ENCODE data around the gene ERFL. TPM values are rescaled to one million over a fixed set of nuclear protein-coding genes. Genes with fewer than 3 reads are reported as not detected.

ERFL gene
- total RNA-seq, 1 experiment from 2014 or later = 0.79 TPM

Small RNA genes within 50 kb of the gene (microRNA-seq; reads per million reads assigned to microRNA genes)
- 1.6 reads per million for gene MIR6797 (ENCODE audit: borderline number of aligned reads)

Other genes with a start within 250 kb of the ERFL start
- gene CEACAM7, start 240.2 kb downstream of the ERFL start, total RNA-seq (2021; ENCODE audit: unreplicated experiment) = not detected
- gene CEACAM5, start 219.8 kb downstream of the ERFL start, total RNA-seq (2021; ENCODE audit: unreplicated experiment) = 0.22 TPM
- 0.59 TPM for gene CEACAM6, start 172.9 kb downstream of the ERFL start, total RNA-seq (2021; ENCODE audit: unreplicated experiment)
- gene CEACAM3, start 131.9 kb downstream of the ERFL start, total RNA-seq (2021; ENCODE audit: unreplicated experiment) = not detected
- gene LYPD4, start 83.8 kb downstream of the ERFL start, total RNA-seq (2021; ENCODE audit: unreplicated experiment) = not detected
- gene DMRTC2, start 83.4 kb downstream of the ERFL start, total RNA-seq (2021; ENCODE audit: unreplicated experiment) = not detected
- 3,020 TPM for gene RPS19, start 68.2 kb downstream of the ERFL start, total RNA-seq (2021; ENCODE audit: unreplicated experiment)
- gene CD79A, start 51.2 kb downstream of the ERFL start, total RNA-seq (2021; ENCODE audit: unreplicated experiment) = 0.69 TPM
- gene ARHGEF1, start 45.3 kb downstream of the ERFL start, total RNA-seq (2021; ENCODE audit: unreplicated experiment) = 110 TPM
- gene RABAC1, start 30.9 kb upstream of the ERFL start, total RNA-seq (2021; ENCODE audit: unreplicated experiment) = 66.3 TPM
- gene ATP1A3, start 65.8 kb upstream of the ERFL start, total RNA-seq (2021; ENCODE audit: unreplicated experiment) = 34.7 TPM
- gene GRIK5, start 141.8 kb upstream of the ERFL start, total RNA-seq (2021; ENCODE audit: unreplicated experiment) = 1.7 TPM
- 24.6 TPM for gene ZNF574, start 147.7 kb upstream of the ERFL start, total RNA-seq (2021; ENCODE audit: unreplicated experiment)
- gene POU2F2, start 204.0 kb upstream of the ERFL start, total RNA-seq (2021; ENCODE audit: unreplicated experiment) = 0.89 TPM

All from HCT116 (cell line).